Coronary artery (tissue), 2 donors: ENCODE measurements around the gene CADM1.

Experiments used
- DNase-seq: peaks from one replicate; pipeline ENCODE4 v3.0.0-alpha.2; 2017; ENCODE audit warnings: low spot score
- H3K27ac ChIP-seq, 2 donors: fragments of 200-600 bp; sonication (generic); one replicate each; pipeline ENCODE4 v1.5.1; 2016 to 2019
- H3K4me3 ChIP-seq: fragments of 200-600 bp; sonication (generic); 2 replicates; pipeline ENCODE4 v1.5.1; 2016; ENCODE audit warnings: mild to moderate bottlenecking, moderate library complexity
- CTCF ChIP-seq: fragments of 200-600 bp; sonication (generic); IDR thresholded peaks from one replicate; pipeline ENCODE4 v1.5.1; 2019; ENCODE audit warnings: antibody characterized with exemption

CADM1 gene

GRCh38 chr11:115342142-115342541, 162.1 kb downstream of the CADM1 start:
- Histone ChIP-seq H3K27ac (no peak overlapping the region), H3K4me3 (no peak overlapping the region)
- DNase-seq: no peak
- no peak for TF ChIP-seq CTCF

GRCh38 chr11:115340874-115341273, 163.3 kb downstream of the CADM1 start:
- TF ChIP-seq CTCF: no peak
- H3K4me3 ChIP-seq: no peak overlapping the region
- no peak for DNase-seq

GRCh38 chr11:115338476-115338875, 165.7 kb downstream of the CADM1 start:
- no peak for DNase-seq
- TF ChIP-seq CTCF: no peak
- Histone ChIP-seq H3K27ac (no peak overlapping the region), H3K4me3 (no peak overlapping the region)

More at GRCh38 chr11:115340874-115341273, 163.3 kb downstream of the CADM1 start:
- H3K27ac ChIP-seq: no peak overlapping the region

- peak; percentile 42 for TF ChIP-seq CTCF
- H3K4me3 ChIP-seq: no peak overlapping the region
- no peak for DNase-seq
- H3K27ac ChIP-seq: no peak overlapping the region
Measured at GRCh38 chr11:115334932-115335788, 169.1 kb downstream of the CADM1 start.

- DNase-seq: no peak
- no peak for TF ChIP-seq CTCF
- Histone ChIP-seq H3K4me3 (no peak overlapping the region), H3K27ac (no peak overlapping the region)
Measured at GRCh38 chr11:115333949-115334348, 170.3 kb downstream of the CADM1 start.

- Histone ChIP-seq H3K4me3 (no peak overlapping the region), H3K27ac (no peak overlapping the region)
- DNase-seq: no peak
- TF ChIP-seq CTCF: no peak
Measured at GRCh38 chr11:115333121-115333520, 171.1 kb downstream of the CADM1 start.
